OCI-LY3 (cell line): ENCODE data around the gene PSKH1.

Source experiments
- H2AFZ ChIP-seq: fragments of 200-600, 300-600 bp; shearing (Covaris generic); 2 replicates; pipeline ENCODE4 v1.6.0; 2014; ENCODE audit warnings: antibody characterized with exemption, low read depth, low read length
- H3K27ac ChIP-seq: fragments of 200-600, 300-600 bp; sonication (generic); 2 replicates; pipeline ENCODE4 v1.5.1; 2014; ENCODE audit warnings: mild to moderate bottlenecking, low read length, moderate library complexity, mixed read lengths
- H3K27me3 ChIP-seq: fragments of 200-600, 300-600 bp; sonication (generic); 2 replicates; pipeline ENCODE4 v1.6.1; 2014; ENCODE audit warnings: low read depth, low read length, mixed read lengths
- H3K36me3 ChIP-seq: fragments of 200-600, 300-600 bp; sonication (generic); replicated peaks from 2 replicates; pipeline ENCODE3; 2014; ENCODE audit warnings: low read depth, low read length, mixed read lengths
- H3K4me1 ChIP-seq: fragments of 300-600, 200-600 bp; sonication (generic); 2 replicates; pipeline ENCODE4 v1.6.1; 2014; ENCODE audit warnings: low read length, mixed read lengths
- H3K4me2 ChIP-seq: fragments of 200-600, 300-600 bp; sonication (generic); 2 replicates; pipeline ENCODE4 v1.6.1; 2014; ENCODE audit warnings: low read length, mixed read lengths
- H3K4me3 ChIP-seq: fragments of 300-600, 200-600 bp; sonication (generic); 2 replicates; pipeline ENCODE4 v1.5.1; 2014; ENCODE audit warnings: antibody characterized with exemption, mild to moderate bottlenecking, low read length, moderate library complexity
- H3K79me2 ChIP-seq: fragments of 300-600, 200-600 bp; shearing (Covaris generic); 2 replicates; pipeline ENCODE4 v1.6.1; 2014; ENCODE audit warnings: mild to moderate bottlenecking, low read length, mixed read lengths
- H3K9ac ChIP-seq: fragments of 300-600, 200-600 bp; shearing (Covaris generic); 2 replicates; pipeline ENCODE4 v1.6.0; 2014; ENCODE audit warnings: mild to moderate bottlenecking, low read length, moderate library complexity
- H3K9me3 ChIP-seq: fragments of 200-600, 300-600 bp; shearing (Covaris generic); 2 replicates; pipeline ENCODE4 v1.6.1; 2014; ENCODE audit warnings: low read length, mixed read lengths; ENCODE audit not compliant: insufficient read depth
- H4K20me1 ChIP-seq: fragments of 200-600, 300-600 bp; sonication (generic); 2 replicates; pipeline ENCODE4 v1.6.1; 2016; ENCODE audit warnings: low read length, mixed read lengths; ENCODE audit not compliant: insufficient read depth
- EZH2phosphoT487 ChIP-seq: fragments of 200-600 bp; shearing (Covaris generic); IDR thresholded peaks from 2 replicates; pipeline ENCODE4 v1.6.1; 2018; ENCODE audit warnings: antibody characterized with exemption, mixed run types, low read depth
- TF ChIP-seq, protein P1 (sequence below): fragments of 200-600, 300-600 bp; sonication (generic); IDR thresholded peaks from 2 replicates; pipeline ENCODE4 v1.5.1; 2014; ENCODE audit warnings: antibody characterized with exemption, low read length, low read depth

The PSKH1 gene

DNA sequence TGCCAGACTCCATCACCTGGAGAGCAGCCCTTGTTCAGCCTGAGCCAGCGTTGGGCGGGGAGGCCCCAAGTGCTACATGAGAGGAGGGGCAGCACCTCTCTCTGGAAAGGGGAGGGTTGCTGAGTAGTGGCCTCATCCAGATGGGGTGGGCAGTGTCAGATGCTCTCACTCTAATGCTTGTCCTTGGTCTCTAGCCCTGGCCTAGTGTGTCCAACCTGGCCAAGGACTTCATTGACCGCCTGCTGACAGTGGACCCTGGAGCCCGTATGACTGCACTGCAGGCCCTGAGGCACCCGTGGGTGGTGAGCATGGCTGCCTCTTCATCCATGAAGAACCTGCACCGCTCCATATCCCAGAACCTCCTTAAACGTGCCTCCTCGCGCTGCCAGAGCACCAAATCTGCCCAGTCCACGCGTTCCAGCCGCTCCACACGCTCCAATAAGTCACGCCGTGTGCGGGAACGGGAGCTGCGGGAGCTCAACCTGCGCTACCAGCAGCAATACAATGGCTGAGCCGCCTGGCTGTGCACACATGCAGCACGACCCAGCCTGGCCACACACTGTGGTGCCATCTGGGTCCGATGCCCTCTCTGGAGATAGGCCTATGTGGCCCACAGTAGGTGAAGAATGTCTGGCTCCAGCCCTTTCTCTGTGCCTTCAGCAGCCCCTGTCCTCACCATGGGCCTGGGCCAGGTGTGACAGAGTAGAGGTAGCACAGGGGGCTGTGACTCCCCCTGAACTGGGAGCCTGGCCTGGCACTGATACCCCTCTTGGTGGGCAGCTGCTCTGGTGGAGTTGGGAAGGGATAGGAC, 34.3 kb downstream of the PSKH1 start:
- no peak overlapping the region for H3K4me2 ChIP-seq
- H3K9me3 ChIP-seq, result no peaks in the 10 kb centered on the region
- peaks cover 11% of the 10 kb centered on the region for H3K36me3 ChIP-seq
- TF ChIP-seq EZH2phosphoT487, result no peak
- TF ChIP-seq, protein P1, sequence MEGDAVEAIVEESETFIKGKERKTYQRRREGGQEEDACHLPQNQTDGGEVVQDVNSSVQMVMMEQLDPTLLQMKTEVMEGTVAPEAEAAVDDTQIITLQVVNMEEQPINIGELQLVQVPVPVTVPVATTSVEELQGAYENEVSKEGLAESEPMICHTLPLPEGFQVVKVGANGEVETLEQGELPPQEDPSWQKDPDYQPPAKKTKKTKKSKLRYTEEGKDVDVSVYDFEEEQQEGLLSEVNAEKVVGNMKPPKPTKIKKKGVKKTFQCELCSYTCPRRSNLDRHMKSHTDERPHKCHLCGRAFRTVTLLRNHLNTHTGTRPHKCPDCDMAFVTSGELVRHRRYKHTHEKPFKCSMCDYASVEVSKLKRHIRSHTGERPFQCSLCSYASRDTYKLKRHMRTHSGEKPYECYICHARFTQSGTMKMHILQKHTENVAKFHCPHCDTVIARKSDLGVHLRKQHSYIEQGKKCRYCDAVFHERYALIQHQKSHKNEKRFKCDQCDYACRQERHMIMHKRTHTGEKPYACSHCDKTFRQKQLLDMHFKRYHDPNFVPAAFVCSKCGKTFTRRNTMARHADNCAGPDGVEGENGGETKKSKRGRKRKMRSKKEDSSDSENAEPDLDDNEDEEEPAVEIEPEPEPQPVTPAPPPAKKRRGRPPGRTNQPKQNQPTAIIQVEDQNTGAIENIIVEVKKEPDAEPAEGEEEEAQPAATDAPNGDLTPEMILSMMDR, result no peak
- H2AFZ ChIP-seq, result no peak overlapping the region
- no peaks in the 10 kb centered on the region for H3K79me2 ChIP-seq
- H3K4me1 ChIP-seq, result peaks cover 19% of the 10 kb centered on the region
- no peak overlapping the region for H3K4me3 ChIP-seq
- peaks cover 9% of the 10 kb centered on the region; the same call in 1 of the 2 replicates for H4K20me1 ChIP-seq
- H3K27ac ChIP-seq, result no peak overlapping the region
- H3K9ac ChIP-seq, result no peak overlapping the region
- no peaks in the 10 kb centered on the region for H3K27me3 ChIP-seq

DNA sequence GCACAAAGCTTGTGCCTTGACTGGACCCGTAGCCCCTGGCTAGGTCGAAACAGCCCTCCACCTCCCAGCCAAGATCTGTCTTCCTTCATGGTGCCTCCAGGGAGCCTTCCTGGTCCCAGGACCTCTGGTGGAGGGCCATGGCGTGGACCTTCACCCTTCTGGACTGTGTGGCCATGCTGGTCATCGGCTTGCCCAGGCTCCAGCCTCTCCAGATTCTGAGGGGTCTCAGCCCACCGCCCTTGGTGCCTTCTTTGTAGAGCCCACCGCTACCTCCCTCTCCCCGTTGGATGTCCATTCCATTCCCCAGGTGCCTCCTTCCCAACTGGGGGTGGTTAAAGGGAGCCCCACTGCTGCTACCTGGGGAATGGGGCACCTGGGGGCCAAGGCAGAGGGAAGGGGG, 35.1 kb downstream of the PSKH1 start:
- H3K4me1 ChIP-seq, result peaks cover 19% of the 10 kb centered on the region
- H3K9ac ChIP-seq, result no peak overlapping the region
- H3K4me2 ChIP-seq, result no peak overlapping the region
- H3K27ac ChIP-seq, result no peak overlapping the region
- H4K20me1 ChIP-seq, result peaks cover 9% of the 10 kb centered on the region; the same call in 1 of the 2 replicates
- H3K27me3 ChIP-seq, result no peaks in the 10 kb centered on the region
- peaks cover 14% of the 10 kb centered on the region for H3K36me3 ChIP-seq
- no peak for TF ChIP-seq EZH2phosphoT487
- TF ChIP-seq, protein P1, result no peak
- H3K4me3 ChIP-seq, result no peak overlapping the region
- no peaks in the 10 kb centered on the region for H3K9me3 ChIP-seq
- H2AFZ ChIP-seq, result no peak overlapping the region
- no peaks in the 10 kb centered on the region for H3K79me2 ChIP-seq

DNA sequence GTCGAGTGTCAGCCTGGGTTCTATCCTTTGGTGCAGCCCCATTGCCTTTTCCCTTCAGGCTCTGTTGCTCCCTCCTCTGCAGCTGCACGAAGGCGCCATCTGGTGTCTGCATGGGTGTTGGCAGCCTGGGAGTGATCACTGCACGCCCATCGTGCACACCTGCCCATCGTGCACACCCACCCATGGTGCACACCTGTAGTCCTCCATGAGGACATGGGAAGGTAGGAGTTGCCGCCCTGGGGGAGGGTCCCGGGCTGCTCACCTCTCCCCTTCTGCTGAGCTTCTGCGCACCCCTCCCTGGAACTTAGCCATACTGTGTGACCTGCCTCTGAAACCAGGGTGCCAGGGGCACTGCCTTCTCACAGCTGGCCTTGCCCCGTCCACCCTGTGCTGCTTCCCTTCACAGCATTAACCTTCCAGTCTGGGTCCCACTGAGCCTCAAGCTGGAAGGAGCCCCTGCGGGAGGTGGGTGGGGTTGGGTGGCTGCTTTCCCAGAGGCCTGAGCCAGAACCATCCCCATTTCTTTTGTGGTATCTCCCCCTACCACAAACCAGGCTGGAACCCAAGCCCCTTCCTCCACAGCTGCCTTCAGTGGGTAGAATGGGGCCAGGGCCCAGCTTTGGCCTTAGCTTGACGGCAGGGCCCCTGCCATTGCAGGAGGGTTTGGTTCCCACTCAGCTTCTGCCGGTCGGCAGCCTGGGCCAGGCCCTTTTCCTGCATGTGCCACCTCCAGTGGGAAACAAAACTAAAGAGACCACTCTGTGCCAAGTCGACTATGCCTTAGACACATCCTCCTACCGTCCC, 35.7 kb downstream of the PSKH1 start:
- TF ChIP-seq EZH2phosphoT487, result no peak
- TF ChIP-seq, protein P1, result peak; percentile 86
- Histone ChIP-seq H3K79me2 (no peaks in the 10 kb centered on the region), H3K27ac (peak overlapping the region; percentile 11; the same call in 1 of the 2 replicates), H3K27me3 (no peaks in the 10 kb centered on the region), H3K36me3 (peaks cover 17% of the 10 kb centered on the region), H4K20me1 (peaks cover 9% of the 10 kb centered on the region; the same call in 1 of the 2 replicates), H3K4me3 (no peak overlapping the region), H2AFZ (no peak overlapping the region), H3K4me1 (peaks cover 19% of the 10 kb centered on the region), H3K9ac (no peak overlapping the region), H3K9me3 (no peaks in the 10 kb centered on the region), H3K4me2 (peak overlapping the region; percentile 17)

DNA sequence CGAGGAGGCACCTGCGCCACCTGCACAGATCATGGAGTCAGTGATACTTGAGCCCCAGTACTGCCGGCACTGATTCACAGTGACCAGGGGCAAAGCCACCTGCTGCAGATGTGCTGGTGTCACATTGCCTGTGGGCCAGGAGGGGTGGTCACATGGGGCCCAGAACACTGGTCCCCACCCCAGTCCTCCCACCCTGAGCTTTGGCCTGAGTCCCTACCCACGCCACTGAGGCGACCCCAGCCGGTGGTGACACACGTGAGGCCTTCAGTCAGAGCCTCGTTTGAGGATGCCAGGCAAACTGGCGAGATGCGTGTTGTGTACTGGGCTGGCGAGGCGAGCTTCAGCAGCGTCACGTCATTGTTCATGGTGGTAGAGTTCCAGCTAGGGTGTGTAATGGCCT, 37.1 kb downstream of the PSKH1 start:
- peaks cover 9% of the 10 kb centered on the region for H3K79me2 ChIP-seq
- H3K4me1 ChIP-seq, result peaks cover 24% of the 10 kb centered on the region
- no peaks in the 10 kb centered on the region for H3K27me3 ChIP-seq
- H2AFZ ChIP-seq, result no peak overlapping the region
- TF ChIP-seq, protein P1, result no peak
- H3K4me3 ChIP-seq, result no peak overlapping the region
- H4K20me1 ChIP-seq, result peaks cover 15% of the 10 kb centered on the region
- H3K9ac ChIP-seq, result no peak overlapping the region
- no peak overlapping the region for H3K4me2 ChIP-seq
- peaks cover 32% of the 10 kb centered on the region for H3K36me3 ChIP-seq
- no peaks in the 10 kb centered on the region for H3K9me3 ChIP-seq
- H3K27ac ChIP-seq, result no peak overlapping the region
